ENCODE results near the gene ARVCF. TPM values are rescaled to one million over a fixed set of nuclear protein-coding genes. Genes with fewer than 3 reads are reported as not detected.

ARVCF gene
- polyA plus RNA-seq, 4 donors = 18.0 to 31.2 (median 20.2) TPM

DNA sequence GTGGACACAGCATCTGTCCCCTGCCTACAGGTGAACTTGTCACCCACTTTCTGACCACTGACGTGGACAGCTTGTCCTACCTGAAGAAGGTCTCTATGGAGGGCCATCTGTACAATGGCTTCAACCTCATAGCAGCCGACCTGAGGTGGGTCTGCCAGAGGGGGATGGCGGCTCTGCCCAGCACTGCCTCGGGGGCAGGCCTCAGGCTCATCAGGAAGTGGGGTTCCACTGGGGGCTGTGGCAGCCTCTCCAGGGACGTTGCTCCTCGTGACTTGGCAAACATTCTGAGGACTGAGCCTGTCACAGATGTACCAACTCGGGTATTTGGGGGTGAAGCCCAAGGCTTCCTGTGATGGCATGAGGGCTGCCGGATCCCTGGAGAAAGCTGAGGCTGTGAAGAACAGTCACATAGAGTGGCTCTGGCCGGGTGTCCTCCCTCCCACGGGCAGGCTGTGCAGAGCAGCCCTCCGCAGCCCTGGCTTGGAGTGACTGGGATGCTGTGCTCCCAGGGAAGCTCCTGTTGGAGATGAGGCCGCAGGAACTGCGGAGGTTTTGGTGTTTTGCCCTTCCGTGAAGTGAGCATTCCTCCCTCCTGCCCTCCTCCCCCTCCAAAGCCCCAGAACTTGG is 36.9 kb upstream of the ARVCF start:
- no peak for DNase-seq (ENCODE audit: low read depth in 4 of 4, low spot score in 3 of 4)

DNA sequence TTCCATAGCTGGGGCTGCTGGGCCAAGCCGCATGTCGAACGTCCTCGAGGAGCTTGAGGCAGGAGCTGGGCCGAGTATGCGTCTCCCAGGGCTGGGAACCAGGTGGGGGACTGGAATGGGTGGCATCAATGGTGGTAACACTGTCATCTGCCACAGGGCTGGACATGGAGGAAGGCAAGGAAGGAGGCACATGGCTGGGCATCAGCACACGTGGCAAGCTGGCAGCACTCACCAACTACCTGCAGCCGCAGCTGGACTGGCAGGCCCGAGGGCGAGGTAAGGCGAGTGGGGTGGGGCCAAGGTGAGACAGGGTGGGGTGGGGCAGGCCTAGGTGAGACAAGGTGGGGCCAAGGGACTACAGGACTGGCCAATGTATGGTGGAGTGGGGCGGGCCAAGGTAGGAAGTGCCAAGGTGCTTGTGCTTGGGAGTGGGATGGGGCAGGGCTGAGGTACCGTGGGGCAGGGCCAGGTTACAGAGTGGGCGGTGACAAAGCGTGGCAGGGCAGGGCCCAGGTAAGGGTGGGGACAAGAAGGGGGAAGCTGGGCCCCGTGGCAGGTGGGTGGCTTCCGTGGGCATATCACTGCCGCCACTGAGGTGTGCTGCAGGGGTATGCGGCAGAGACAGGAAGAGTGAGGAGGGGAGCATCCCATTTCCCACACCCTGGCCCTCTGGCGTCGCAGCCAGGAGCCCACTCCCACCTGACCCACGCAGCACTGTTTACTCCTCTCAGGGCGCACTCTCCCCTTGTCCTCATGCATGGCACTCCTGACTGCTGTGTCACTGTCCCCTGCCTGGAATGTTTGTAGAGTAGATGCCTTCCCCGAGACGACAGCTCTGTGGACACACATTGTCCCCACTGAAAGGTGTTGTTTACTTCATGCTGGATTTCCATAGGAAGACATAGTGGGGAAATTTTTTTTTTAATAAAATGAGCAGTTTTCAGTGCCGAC is 36.0 kb upstream of the ARVCF start:
- DNase-seq (ENCODE audit: low read depth in 4 of 4, low spot score in 3 of 4) = no peak

DNA sequence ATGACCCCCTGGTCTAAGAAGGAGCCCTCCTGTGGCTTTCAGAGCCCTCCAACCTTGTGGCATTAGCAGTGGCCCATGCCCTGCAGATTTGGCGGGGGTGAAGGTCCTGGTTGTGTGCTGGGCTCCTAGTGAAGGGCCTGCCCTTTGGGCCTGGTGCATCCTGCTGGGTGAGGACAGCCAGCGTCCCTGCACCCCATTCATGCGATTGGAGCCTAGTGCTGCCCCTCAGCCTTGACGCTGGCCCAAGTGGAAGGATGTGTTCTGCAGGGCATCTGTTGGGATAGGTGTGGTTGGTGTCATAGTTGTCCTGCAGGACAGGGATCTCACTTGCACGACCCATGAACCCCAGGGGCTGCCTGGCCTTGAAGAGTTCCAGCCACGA is 35.3 kb upstream of the ARVCF start:
- no peak for DNase-seq (ENCODE audit: low read depth in 4 of 4, low spot score in 3 of 4)

DNA sequence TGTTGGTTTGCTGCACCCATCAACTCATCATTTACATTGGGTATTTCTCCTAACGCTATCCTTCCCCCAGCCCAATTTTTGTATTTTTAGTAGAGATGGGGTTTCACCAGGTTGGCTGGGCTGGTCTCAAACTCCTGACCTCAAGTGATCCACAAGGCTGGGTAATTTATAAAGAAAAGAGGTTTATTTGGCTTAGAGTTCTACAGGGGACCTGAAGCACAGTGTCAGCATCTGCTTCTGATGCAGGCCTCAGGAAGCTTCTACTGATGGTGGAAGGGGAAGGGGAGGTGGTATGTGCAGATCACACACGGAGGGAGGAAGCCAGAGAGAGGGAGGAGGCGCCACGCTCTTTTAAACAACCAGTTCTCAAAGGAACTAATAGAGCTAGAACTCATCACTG is 30.1 kb upstream of the ARVCF start:
- no peak for DNase-seq (ENCODE audit: low read depth in 4 of 4, low spot score in 3 of 4)

DNA sequence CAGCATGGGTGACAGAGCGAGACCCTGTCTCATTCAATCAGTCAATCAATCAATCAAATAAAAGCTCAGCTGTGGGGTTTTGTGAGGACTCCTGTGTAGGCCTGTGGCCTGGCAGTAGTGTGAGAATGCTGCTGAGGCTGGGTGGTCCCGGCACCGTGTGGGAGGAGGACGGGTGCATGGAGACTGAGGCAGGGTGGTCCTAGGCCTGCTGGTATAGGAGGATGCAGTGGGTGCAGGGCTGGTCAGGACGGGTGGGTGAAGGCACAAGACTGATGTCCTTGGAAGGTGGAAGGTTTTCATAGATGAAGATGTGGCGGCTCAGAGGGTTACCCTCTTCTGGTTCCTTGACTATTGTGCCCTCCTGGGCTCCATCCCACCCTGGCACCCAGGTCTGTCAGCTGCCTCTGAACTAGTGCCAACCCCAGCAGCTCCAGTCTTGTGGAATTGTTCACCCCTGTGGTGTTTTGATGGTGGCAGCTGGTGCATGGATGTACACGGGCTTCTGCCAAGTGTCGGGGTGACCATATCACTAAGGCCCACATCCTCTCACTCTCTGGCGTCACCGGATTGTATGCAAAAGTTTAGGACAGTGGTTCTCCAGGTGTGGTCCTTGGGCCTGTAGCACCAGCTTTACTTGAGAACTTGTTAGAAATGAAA is 28.0 kb upstream of the ARVCF start:
- DNase-seq (ENCODE audit: low read depth in 4 of 4, low spot score in 3 of 4) = no peak

DNA sequence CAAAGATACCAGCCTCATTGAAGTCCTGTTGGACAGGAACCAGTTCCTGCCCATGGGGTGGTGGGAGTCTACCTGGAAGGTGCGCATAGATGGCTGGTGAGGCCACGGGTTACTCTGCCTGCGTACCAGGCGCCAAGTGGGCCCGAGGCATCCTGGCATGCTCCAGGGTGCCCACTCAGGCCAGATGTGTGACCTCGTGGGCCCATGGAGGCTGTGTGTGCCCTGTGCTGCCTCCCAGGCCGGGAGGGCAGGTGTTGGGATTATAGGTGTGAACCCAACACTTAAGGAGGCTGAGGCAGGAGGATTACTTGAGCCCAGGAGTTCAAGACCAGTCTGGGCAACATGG is 27.3 kb upstream of the ARVCF start:
- DNase-seq (ENCODE audit: low read depth in 4 of 4, low spot score in 3 of 4) = no peak

DNA sequence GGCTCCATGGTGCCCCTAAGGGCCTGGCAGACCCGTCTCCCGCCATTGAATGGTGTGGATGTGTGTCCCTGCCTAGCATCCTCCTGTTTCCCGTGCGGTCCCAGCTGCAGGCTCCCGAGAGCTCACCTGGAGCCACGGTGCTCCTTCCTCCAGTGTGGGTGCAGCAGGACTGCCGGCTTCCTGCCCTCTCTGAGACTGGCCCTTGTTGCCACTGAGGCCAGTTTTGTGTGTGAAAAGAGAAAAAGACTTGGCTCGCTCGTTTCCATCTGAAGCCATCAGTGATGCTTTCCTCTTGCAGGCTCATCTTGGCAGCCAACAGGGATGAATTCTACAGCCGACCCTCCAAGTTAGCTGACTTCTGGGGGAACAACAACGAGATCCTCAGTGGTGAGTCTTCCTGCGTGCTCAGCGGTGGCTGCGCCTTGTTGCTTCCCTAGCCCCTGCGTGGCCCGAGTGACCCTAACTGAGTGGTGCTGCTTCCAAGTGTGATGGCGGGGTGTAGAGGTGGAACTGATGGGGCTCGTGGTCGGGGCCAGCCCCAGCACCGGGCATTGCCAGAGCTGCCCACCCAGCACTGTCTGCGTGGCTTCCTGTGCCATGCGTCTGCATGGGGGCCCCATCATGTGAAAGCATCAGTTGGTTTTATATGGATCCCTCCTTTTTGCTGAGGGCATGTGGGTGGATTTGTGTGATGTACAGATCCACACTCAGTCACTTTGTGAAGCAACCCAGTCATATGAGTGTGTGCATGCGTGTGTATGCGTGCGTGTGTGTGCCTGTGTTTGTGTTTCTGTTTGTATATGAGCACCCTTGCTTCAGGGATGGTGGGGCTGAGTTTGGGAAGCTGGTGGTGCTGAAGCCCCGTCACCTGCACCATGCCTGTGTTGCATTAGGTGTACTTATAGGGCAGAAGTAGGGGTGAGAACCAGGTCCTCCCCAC is 26.7 kb upstream of the ARVCF start:
- DNase-seq (ENCODE audit: low read depth in 4 of 4, low spot score in 3 of 4) = no peak

DNA sequence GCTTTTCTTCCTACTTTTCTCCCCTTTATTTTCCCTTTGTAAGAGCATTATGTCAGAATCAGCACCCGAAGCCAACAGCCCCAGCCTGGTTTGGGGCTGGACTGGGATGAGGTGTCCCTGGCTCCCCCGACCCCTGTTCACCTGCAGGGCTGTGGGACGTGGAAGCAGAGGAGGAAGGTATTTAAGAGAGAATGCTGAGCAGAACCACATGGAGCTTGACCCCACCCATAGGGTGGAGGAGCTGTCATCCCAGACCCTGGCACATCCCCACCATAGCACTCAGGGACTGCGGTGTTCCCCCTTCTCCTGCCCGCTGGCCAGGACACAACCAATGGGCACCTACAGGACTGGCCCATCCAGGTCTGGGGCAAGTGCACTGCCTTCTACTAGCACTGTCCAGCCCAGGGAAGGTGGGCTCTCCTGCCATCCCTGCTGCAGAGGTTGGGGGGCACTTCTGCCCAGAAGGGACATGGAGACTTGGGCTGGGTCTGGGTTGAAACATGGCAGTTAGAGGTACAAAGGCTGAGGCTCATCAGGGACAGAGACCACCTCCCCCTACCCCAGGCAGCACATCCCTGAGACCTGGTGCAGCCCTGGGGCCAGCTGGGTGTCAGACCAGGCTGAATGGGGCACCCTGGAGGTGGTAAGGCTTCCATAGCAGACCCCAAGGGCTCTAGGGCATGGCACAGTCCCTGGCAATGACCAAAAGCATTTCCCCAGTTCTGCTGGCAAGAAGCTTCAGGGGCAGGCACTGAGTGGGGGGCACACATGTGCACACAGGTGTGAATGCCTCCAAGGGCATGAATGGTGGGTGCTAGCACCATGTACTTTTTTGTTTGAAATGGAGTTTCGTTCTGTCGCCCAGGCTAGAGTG is 23.9 kb upstream of the ARVCF start:
- no peak for DNase-seq (ENCODE audit: low read depth in 4 of 4, low spot score in 3 of 4)

DNA sequence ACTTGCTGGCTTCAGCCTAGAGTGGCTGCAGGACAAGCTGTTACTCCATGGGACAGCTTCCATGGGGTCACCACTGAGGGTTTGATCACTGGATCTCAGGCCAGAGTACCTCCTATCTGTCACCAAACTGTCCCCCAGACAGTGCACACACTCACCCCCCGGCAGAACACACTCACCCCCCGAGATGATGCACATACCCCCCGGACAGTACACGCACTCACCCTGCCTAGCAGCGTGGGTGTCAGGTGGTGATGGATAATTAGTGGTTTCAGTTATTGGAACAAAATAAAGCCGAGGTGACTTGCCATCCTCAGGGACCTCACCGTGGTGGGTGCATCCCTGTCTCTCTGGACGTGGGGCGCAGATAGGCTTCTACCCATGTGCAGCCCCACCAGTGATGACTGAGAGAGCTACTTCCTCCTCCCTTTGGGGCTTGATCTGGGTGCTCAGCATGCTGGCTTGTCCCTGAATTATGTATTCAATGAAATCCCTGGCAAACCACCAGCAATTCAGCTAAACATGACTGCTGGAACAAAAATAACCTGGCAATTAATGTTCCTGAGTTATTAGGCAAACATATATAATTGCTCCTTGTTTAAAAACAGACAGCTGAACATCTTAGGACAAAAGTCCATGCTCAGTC is 23.2 kb upstream of the ARVCF start:
- no peak for DNase-seq (ENCODE audit: low read depth in 4 of 4, low spot score in 3 of 4)

DNA sequence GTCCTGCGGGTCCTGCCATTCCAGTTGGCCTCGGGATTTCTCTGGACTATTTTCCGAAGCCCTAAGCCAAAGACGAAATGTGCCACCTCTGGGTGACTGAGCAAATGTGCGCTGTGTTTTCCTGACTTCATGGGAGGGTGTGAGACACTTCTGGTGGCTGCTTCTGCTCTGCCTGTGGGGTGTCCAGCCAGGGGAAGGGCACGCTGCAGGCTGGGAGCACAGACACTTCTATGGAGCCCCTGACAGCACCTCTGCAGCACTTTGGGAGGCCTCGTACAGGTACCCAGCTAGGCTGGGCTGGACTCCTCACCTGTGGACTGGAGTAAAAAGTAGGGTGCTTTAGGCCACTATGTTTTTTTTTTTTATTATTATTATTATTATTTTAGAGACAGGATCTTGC is 22.0 kb upstream of the ARVCF start:
- DNase-seq (ENCODE audit: low read depth in 4 of 4, low spot score in 3 of 4) = no peak

DNA sequence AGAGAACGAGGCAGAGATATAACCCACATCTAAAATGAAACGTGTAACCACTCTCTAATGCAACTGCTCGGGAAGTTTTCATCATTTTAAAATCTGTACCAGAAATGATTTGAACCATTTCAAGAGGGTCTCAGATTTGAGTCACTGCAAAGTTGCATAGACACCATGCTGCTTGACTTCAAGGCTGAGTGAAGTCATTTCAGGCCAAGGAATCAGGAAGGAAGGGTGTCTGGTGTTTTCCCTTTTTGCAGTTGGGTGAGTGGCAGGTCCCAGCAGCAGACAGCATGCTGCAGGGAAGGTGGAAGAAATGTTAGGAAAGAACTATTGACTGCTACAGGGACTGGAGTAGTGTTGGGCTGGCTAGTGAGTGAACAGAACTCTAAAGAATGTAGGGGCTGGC is 20.8 kb upstream of the ARVCF start:
- no peak for DNase-seq (ENCODE audit: low read depth in 4 of 4, low spot score in 3 of 4)

DNA sequence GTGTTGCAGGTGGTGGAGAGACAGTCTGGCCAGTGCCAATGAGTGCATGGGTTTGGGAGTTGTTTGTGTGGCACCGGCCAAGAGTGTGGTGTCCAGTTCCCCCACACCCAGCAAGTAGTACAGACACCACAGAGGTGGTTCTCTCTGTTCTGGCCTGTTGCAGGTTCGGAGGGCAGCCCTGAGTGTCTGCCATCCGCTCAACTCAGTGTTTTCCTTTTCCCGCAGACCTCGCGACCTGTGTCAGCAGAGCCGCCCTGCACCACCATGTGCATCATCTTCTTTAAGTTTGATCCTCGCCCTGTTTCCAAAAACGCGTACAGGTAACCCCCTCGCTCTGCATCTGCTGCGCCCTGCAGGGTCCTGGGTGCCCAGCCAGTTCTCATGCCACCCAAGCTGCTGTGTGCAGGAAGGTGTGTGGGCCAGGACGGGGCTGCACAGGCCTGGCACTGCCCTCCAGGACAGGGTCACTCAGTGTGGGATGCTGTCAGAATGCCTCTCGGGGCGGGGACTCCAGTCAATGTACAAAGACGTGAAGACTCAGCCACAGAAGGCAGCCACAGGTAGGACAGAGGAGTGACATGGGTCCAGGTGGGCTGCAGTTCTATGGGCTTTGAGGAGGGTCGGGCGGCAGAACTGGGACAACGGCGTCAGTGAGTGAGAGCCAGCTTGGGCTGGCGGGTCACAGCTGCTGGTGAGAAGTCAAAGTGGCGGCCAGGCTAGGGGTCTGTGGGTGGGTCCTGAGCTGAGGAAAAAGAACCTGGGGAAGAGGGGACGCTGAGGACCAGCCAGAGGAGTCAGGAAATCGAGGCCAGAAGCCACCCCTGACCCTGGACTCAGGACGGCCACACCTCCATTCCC is 20.1 kb upstream of the ARVCF start:
- DNase-seq (ENCODE audit: low read depth in 4 of 4, low spot score in 3 of 4) = no peak

DNA sequence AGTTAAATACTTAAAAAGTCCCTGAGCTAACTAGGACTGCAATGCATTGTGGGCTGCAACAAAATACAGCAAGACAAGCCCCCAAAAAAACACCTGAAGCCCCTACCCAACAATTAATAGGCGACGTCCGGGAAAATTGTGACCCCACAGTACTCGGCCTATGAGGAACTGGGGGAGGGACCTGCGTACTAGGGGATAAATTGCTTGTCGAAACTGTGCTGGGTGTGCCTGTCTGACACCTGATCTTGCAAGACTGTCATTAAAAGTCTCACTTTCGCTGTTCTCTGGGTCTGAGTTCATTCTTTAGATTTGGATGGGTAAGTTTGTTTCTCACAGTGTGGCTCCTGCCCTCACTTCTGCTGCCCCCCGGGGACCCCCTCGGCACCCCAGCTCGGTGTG is 19.5 kb upstream of the ARVCF start:
- DNase-seq (ENCODE audit: low read depth in 4 of 4, low spot score in 3 of 4) = no peak

DNA sequence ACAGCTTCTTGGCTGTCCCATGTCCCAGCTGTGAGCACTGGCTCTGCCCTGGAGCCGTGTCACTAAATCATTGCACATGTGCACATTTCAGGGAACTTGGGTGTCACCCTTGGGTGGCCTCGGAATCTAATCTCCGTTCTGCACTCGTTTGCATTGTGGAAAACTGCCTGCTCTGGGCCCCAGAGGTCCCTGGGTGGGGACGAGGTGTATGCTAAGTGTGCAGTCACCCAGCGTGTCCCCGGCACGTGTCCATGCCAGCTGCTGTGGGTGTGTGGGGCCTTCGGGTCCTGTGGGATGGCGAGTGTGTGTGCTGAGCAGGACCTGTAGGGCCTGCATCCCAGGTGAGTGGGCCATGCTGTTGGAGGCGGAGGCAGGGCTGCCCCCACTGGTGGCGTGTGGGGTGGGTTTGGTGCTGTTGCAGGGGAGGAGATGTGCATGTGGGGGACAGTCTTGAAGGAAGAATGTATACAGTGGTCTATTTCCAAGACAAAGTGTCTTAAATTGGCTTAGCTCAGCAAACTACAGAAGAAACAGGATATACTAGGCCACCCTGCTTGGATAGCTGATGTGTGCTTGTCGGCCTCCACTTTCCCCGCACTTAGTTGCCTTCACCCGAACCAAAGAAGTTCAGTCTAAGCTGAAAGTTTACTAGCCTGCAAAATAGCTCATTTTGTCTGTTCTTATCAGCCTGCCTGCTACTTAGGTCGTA is 18.9 kb upstream of the ARVCF start:
- DNase-seq (ENCODE audit: low read depth in 4 of 4, low spot score in 3 of 4) = no peak

DNA sequence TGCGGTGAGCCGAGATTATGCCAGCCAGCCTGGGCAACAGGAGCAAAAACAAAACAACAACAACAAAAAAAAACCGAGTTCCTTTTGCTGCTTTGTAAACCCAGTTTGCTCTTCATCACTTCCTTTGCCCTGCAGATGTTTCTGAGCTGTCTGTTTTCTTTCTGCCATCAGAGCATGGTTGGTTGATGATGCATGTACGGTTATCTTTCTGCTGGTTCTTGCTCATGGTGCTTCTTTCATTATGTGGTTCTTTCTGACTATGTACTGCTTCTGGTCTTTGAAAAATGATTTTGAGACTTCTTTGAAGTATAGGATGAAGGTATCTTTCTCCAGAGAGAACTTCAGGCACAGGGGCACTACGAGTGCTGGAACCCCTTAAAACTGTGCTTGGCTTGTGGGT is 17.5 kb upstream of the ARVCF start:
- DNase-seq (ENCODE audit: low read depth in 4 of 4, low spot score in 3 of 4) = no peak

DNA sequence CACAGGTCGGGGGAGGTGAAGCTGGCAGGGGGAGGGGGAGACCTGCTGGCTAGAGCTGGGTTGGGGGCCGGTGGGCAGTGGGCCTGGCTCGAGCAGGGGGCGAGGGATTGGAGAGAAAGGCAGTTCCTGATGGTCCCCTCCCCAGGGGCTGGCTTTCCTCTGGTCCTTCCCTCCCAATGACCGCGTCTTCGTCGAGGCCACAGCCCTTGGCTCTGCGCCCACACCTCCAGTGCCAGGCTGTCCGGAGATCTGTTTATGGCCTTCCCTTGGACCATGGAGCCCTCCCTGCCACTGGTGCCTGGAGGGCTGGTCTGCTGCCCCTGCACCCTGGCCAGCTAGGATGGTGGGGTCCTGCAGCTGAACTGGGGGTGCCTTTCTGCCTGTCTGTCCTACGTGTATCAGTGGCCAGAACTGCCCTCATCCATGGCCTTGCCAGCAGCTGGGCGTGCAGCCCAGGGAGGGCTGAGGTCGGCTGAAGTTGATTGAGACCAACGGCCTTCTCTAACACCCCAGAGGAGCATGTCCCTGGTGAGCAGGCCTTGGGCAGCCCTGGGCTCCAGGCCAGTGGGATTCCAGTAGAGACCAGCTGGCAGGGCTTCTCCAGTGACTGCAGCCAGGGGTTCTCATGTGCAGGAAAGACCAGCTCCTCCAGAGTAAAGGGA is 16.6 kb upstream of the ARVCF start:
- DNase-seq (ENCODE audit: low read depth in 4 of 4, low spot score in 3 of 4) = no peak

DNA sequence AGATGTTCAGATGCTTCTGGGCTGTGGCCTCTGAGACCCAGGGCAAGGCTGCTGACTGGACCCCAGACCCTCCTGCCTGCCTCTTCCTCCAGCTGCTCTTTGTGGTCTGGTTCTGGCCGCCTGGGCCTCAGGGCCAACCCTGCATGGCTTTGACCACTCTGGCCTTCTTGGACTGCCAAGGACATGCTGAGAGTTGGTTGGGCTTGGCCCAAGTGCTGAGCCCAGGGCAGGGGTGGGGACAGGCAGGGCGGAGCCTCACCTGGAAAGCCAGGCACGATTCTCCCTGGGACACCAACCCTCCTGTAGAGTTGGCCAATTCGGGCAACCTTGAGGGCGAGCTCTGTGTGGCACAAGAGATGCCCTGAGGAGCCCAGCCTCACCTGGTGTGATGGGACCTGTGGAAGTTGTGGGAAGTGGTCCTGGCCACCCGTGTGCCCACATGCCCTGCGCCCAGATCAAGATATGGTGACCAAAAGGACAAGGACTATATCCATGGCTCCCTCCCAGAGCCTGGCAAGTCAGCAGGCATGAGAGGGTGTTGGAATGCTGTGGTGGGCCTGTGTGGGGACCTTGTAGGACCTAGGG is 15.9 kb upstream of the ARVCF start:
- no peak for DNase-seq (ENCODE audit: low read depth in 4 of 4, low spot score in 3 of 4)

All from right renal pelvis (tissue), 4 donors.